Measurements from ENCODE around the gene NDNF.

Gene NDNF

DNA sequence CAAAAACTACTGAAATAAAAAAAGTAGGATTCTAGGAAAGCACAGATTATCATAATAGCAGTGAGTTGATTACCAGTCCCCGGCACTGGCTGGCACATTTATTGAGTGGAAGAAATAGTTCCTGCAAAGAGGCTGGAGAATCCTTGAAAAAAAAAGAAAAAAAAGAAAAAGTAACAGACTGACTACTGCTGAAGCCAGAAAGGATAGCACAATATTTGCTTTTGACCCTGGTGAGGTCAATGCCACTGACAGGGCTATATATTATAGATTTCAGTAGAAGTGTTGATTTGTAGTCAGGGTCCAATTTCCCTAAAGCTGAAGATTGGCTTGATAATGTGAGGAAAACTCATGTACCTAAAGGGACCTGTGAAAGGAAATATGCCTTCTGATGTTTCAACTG lies 64.7 kb downstream of the NDNF start:
- TF ChIP-seq, protein P1, sequence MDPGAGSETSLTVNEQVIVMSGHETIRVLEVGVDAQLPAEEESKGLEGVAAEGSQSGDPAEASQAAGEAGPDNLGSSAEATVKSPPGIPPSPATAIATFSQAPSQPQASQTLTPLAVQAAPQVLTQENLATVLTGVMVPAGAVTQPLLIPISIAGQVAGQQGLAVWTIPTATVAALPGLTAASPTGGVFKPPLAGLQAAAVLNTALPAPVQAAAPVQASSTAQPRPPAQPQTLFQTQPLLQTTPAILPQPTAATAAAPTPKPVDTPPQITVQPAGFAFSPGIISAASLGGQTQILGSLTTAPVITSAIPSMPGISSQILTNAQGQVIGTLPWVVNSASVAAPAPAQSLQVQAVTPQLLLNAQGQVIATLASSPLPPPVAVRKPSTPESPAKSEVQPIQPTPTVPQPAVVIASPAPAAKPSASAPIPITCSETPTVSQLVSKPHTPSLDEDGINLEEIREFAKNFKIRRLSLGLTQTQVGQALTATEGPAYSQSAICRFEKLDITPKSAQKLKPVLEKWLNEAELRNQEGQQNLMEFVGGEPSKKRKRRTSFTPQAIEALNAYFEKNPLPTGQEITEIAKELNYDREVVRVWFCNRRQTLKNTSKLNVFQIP (CRISPR knock-in tag; IDR thresholded peaks at IDR 0.05; ENCODE audit: borderline replicate concordance, low read depth) = no peak
- TF ChIP-seq ZNF8 (CRISPR knock-in tag; IDR thresholded peaks at IDR 0.05) (no peak), ISL1 (CRISPR knock-in tag; IDR thresholded peaks at IDR 0.05) (no peak), BACH2 (CRISPR knock-in tag; IDR thresholded peaks at IDR 0.05; ENCODE audit: borderline replicate concordance) (no peak), ESRRG (CRISPR knock-in tag; IDR thresholded peaks at IDR 0.05) (no peak), CSDC2 (CRISPR knock-in tag; IDR thresholded peaks at IDR 0.05) (no peak), OSR1 (CRISPR knock-in tag; IDR thresholded peaks at IDR 0.05) (no peak)
- TF ChIP-seq, protein P2, sequence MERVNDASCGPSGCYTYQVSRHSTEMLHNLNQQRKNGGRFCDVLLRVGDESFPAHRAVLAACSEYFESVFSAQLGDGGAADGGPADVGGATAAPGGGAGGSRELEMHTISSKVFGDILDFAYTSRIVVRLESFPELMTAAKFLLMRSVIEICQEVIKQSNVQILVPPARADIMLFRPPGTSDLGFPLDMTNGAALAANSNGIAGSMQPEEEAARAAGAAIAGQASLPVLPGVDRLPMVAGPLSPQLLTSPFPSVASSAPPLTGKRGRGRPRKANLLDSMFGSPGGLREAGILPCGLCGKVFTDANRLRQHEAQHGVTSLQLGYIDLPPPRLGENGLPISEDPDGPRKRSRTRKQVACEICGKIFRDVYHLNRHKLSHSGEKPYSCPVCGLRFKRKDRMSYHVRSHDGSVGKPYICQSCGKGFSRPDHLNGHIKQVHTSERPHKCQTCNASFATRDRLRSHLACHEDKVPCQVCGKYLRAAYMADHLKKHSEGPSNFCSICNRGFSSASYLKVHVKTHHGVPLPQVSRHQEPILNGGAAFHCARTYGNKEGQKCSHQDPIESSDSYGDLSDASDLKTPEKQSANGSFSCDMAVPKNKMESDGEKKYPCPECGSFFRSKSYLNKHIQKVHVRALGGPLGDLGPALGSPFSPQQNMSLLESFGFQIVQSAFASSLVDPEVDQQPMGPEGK (CRISPR knock-in tag; IDR thresholded peaks at IDR 0.05; ENCODE audit: borderline replicate concordance) = no peak

DNA sequence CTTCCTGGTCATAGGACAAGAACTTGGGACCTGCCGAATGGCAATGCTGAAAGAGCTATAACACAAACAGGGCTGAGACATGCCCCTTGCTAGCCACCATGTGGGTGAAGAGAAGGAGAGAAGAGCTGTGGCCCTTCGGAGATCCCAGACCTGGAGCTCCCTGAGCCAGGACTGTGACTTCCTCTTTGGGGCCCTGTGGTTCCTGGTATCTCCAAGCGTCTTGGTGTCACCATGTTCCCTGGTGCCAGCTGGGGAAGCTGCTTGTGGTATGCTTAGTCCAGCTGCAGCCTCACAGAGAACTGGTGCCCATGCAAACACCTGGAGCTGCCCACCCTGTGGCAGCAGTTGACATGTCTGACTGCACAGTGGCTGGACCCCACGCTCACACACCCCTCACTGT lies 68.5 kb downstream of the NDNF start:
- no peak for ATAC-seq
- TF ChIP-seq BACH2 (CRISPR knock-in tag; IDR thresholded peaks at IDR 0.05; ENCODE audit: borderline replicate concordance) (no peak), RARB (CRISPR knock-in tag; IDR thresholded peaks at IDR 0.05) (no peak), OSR1 (CRISPR knock-in tag; IDR thresholded peaks at IDR 0.05) (no peak), SNAI2 (CRISPR knock-in tag; IDR thresholded peaks at IDR 0.05) (no peak)
- TF ChIP-seq, protein P2 (CRISPR knock-in tag; IDR thresholded peaks at IDR 0.05; ENCODE audit: borderline replicate concordance) = no peak
- TF ChIP-seq, protein P3, sequence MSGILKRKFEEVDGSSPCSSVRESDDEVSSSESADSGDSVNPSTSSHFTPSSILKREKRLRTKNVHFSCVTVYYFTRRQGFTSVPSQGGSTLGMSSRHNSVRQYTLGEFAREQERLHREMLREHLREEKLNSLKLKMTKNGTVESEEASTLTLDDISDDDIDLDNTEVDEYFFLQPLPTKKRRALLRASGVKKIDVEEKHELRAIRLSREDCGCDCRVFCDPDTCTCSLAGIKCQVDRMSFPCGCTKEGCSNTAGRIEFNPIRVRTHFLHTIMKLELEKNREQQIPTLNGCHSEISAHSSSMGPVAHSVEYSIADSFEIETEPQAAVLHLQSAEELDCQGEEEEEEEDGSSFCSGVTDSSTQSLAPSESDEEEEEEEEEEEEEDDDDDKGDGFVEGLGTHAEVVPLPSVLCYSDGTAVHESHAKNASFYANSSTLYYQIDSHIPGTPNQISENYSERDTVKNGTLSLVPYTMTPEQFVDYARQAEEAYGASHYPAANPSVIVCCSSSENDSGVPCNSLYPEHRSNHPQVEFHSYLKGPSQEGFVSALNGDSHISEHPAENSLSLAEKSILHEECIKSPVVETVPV (CRISPR knock-in tag; IDR thresholded peaks at IDR 0.05) = no peak
- TF ChIP-seq, protein P1 (CRISPR knock-in tag; IDR thresholded peaks at IDR 0.05; ENCODE audit: borderline replicate concordance, low read depth) = no peak

More for the DNA sequence above, 64.7 kb downstream of the NDNF start:
- ATAC-seq = no peak

DNA sequence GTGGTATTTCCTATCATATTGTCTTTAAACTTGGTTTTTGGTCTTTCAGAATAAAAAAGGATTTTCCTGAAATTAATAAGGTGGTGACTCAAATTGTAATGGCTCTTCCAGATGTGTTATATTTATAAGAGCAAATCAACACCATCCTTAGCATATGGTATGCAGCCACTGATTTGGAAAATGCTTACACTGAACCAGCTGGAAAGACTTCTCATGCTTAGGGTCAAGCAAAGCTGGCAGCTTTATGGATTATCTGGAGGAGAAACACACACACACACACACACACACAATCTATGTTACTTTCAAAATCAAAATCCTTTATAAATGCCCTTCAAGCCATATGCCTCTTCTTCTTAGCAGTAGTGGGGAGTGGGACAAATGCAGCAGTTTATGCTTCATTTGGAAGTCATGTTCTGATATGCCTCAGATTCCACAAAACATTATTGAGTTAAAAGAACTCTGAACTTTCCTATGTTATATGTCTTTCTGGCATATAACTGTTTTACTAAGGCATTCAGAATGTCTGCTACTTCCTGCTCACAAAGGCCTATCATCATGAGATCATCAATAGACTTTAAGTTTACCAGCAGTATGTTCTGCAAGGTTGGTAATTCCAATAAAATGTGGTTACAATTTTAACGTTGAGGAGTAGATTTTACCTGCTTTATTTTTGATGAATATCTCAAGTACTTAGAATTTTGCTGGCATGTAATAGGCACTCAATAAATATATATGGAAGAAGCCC lies 76.9 kb downstream of the NDNF start:
- ATAC-seq = no peak
- no peak for TF ChIP-seq BACH2 (CRISPR knock-in tag; IDR thresholded peaks at IDR 0.05; ENCODE audit: borderline replicate concordance)
- TF ChIP-seq TOX (CRISPR knock-in tag; IDR thresholded peaks at IDR 0.05; ENCODE audit: borderline replicate concordance) = no peak
- no peak for TF ChIP-seq PPARA (CRISPR knock-in tag; IDR thresholded peaks at IDR 0.05; ENCODE audit: borderline replicate concordance)
- no peak for TF ChIP-seq ZNF70 (CRISPR knock-in tag; IDR thresholded peaks at IDR 0.05)
- TF ChIP-seq ARNTL (CRISPR knock-in tag; IDR thresholded peaks at IDR 0.05; ENCODE audit: borderline replicate concordance, low read depth) = no peak
- no peak for TF ChIP-seq ZFP3 (CRISPR knock-in tag; IDR thresholded peaks at IDR 0.05)
- TF ChIP-seq ZC3H10 (CRISPR knock-in tag; IDR thresholded peaks at IDR 0.05) = no peak

DNA sequence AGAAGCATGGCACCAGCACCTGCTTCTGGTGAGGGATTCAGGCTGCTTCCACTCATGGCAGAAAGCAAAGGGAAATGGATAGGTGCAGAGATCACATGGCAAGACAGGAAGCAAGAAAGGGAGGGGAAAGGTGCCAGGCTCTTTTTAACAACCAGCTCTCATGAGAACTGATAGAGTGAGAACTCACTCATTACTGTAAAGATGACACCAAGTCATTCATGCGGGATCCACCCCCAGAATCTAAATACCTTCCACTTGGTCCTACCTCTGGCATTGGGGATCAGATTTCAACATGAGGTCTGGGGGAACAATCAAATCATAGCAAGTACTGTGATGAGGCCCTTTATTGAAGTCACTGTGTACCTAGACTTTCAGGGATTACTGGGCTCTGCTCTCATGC lies 77.8 kb downstream of the NDNF start:
- no peak for ATAC-seq
- TF ChIP-seq ARNTL (CRISPR knock-in tag; IDR thresholded peaks at IDR 0.05; ENCODE audit: borderline replicate concordance, low read depth) (no peak), BACH2 (CRISPR knock-in tag; IDR thresholded peaks at IDR 0.05; ENCODE audit: borderline replicate concordance) (no peak), ZFP30 (CRISPR knock-in tag; IDR thresholded peaks at IDR 0.05) (no peak), ZC3H10 (CRISPR knock-in tag; IDR thresholded peaks at IDR 0.05) (no peak), ZNF8 (CRISPR knock-in tag; IDR thresholded peaks at IDR 0.05) (no peak), RARB (CRISPR knock-in tag; IDR thresholded peaks at IDR 0.05) (no peak), PPARA (CRISPR knock-in tag; IDR thresholded peaks at IDR 0.05; ENCODE audit: borderline replicate concordance) (no peak), OSR1 (CRISPR knock-in tag; IDR thresholded peaks at IDR 0.05) (no peak), GLIS3 (CRISPR knock-in tag; IDR thresholded peaks at IDR 0.05) (no peak)
- TF ChIP-seq, protein P2 (CRISPR knock-in tag; IDR thresholded peaks at IDR 0.05; ENCODE audit: borderline replicate concordance) = no peak
- TF ChIP-seq, protein P3 (CRISPR knock-in tag; IDR thresholded peaks at IDR 0.05) = no peak

All from SK-N-SH treated with all-trans-retinoic acid at 6 μM for 48 hours (cell line).